ENCODE results near the gene GPR162.

GPR162 gene

DNA sequence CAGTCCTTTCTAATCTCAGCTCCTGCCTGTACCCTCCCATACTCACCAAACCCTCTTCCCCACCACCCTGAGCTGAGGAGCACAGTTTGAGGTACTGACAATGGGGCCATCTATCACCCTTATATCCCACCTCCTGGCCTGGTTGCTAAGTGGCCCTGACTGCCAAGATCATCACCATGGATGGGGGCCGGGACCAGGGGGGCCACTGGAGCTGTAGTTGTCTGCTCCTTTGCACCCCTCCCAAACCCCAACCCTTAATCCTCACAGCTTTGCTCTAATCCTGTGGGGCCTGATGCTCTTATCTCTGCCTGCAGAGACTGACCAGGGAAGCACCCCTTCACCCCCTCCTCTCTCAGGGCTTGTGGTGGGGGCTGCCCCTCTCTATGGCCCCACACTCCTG lies 18.7 kb downstream of the GPR162 start:
- TF ChIP-seq, protein P1, sequence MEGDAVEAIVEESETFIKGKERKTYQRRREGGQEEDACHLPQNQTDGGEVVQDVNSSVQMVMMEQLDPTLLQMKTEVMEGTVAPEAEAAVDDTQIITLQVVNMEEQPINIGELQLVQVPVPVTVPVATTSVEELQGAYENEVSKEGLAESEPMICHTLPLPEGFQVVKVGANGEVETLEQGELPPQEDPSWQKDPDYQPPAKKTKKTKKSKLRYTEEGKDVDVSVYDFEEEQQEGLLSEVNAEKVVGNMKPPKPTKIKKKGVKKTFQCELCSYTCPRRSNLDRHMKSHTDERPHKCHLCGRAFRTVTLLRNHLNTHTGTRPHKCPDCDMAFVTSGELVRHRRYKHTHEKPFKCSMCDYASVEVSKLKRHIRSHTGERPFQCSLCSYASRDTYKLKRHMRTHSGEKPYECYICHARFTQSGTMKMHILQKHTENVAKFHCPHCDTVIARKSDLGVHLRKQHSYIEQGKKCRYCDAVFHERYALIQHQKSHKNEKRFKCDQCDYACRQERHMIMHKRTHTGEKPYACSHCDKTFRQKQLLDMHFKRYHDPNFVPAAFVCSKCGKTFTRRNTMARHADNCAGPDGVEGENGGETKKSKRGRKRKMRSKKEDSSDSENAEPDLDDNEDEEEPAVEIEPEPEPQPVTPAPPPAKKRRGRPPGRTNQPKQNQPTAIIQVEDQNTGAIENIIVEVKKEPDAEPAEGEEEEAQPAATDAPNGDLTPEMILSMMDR (IDR thresholded peaks at IDR 0.05; ENCODE audit: low read depth, low read length) = no peak
- no peak for DNase-seq (ENCODE audit: low read depth, low spot score)
- in situ Hi-C loops (cut with HindIII; ENCODE audit: low sequenced_read_pairs) = no loop called here
- H3K4me3 ChIP-seq (ENCODE audit: low read depth, low read length) = no peak overlapping the region

GRCh38 chr12:6840761-6841515 lies 19.3 kb downstream of the GPR162 start, which contains the start of gene GNB3:
GNB3 (plus strand) TSS chr12:6840925; CDS start chr12:6841288, 363 bp downstream.
- TF ChIP-seq, protein P1 (IDR thresholded peaks at IDR 0.05; ENCODE audit: low read depth, low read length) = no peak
- in situ Hi-C loops (cut with HindIII; ENCODE audit: low sequenced_read_pairs) = no loop called here
- DNase-seq (ENCODE audit: low read depth, low spot score) = no peak
- H3K4me3 ChIP-seq (ENCODE audit: low read depth, low read length) = no peak within 1 kb of the TSS

- no peak overlapping the region for H3K4me3 ChIP-seq (ENCODE audit: low read depth, low read length)
- no peak for DNase-seq (ENCODE audit: low read depth, low spot score)
- in situ Hi-C loops (cut with HindIII; ENCODE audit: low sequenced_read_pairs) = no loop called here
- TF ChIP-seq, protein P1 (IDR thresholded peaks at IDR 0.05; ENCODE audit: low read depth, low read length) = no peak
Observed at GRCh38 chr12:6842075-6842474, 20.5 kb downstream of the GPR162 start.

GRCh38 chr12:6843118-6843902 lies 21.7 kb downstream of the GPR162 start:
- in situ Hi-C loops (cut with HindIII; ENCODE audit: low sequenced_read_pairs) = no loop called here
- TF ChIP-seq, protein P1 (IDR thresholded peaks at IDR 0.05; ENCODE audit: low read depth, low read length) = no peak
- H3K4me3 ChIP-seq (ENCODE audit: low read depth, low read length) = no peak overlapping the region
- no peak for DNase-seq (ENCODE audit: low read depth, low spot score)

- in situ Hi-C loops (cut with HindIII; ENCODE audit: low sequenced_read_pairs) = no loop called here
- H3K4me3 ChIP-seq (ENCODE audit: low read depth, low read length) = no peak overlapping the region
- DNase-seq (ENCODE audit: low read depth, low spot score) = no peak
- TF ChIP-seq, protein P1 (IDR thresholded peaks at IDR 0.05; ENCODE audit: low read depth, low read length) = no peak
Observed at GRCh38 chr12:6845395-6845794, 23.8 kb downstream of the GPR162 start.

DNA sequence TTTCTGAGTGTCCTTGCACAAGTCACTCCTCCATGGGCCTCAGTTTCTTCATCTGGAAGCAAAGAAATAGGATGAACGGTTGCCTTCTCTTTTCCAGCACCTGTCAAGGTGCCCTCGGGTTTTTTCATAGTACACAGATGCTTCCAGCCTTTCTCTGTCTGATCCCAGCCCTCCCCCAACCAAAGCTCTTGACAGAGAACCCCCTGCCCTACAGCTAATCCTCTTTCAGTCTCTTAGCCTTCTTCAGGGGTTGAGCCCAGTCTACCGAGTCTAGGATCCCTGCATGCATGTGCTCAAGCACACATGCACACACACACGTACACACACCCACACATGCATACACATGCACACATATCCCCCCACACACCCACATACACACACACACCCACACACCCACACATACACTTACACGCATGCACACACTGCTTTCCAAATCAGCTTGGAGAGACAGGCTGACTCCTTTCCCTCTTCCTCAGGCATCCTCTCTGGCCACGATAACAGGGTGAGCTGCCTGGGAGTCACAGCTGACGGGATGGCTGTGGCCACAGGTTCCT lies 24.8 kb downstream of the GPR162 start:
- DNase-seq (ENCODE audit: low read depth, low spot score) = no peak
- TF ChIP-seq, protein P1 (IDR thresholded peaks at IDR 0.05; ENCODE audit: low read depth, low read length) = no peak
- no peak overlapping the region for H3K4me3 ChIP-seq (ENCODE audit: low read depth, low read length)
- in situ Hi-C loops (cut with HindIII; ENCODE audit: low sequenced_read_pairs) = no loop called here

All from astrocyte of the spinal cord (primary cell).